G401 (cell line): ENCODE results near the gene OR13C3. TPM values are rescaled to one million over a fixed set of nuclear protein-coding genes. Genes with fewer than 3 reads are reported as not detected.

Experiments used
- total RNA-seq: library from RNA; depleted of rRNA; stranded (reverse); fragments of >200 nt; shearing (Covaris generic); gene quantifications from 2 replicates; pipeline ENCODE4 v1.2.3, GENCODE V29; 2014; rRNA removed

OR13C3 gene
- total RNA-seq, 1 experiment from 2014 or later: not detected

Other genes starting within 250 kb of the OR13C3 start
- gene OR13F1, start 32.6 kb downstream of the OR13C3 start, total RNA-seq: not detected in 2 replicates
- gene OR13C4, start 9.6 kb downstream of the OR13C3 start, total RNA-seq: not detected in 2 replicates
- gene OR13C8, start 32.3 kb upstream of the OR13C3 start, total RNA-seq: not detected in 2 replicates
- not detected in 2 replicates for gene OR13C5, start 62.6 kb upstream of the OR13C3 start, total RNA-seq
- gene OR13C2, start 68.8 kb upstream of the OR13C3 start, total RNA-seq: not detected in 2 replicates
- gene OR13C9, start 81.3 kb upstream of the OR13C3 start, total RNA-seq: not detected in 2 replicates
- not detected in 2 replicates for gene OR13D1, start 157.7 kb upstream of the OR13C3 start, total RNA-seq
- gene NIPSNAP3A, start 210.8 kb upstream of the OR13C3 start, total RNA-seq: 29.0 and 40.2 TPM in 2 replicates
- 0.61 and 2.6 TPM in 2 replicates for gene NIPSNAP3B, start 227.3 kb upstream of the OR13C3 start, total RNA-seq